HEK293 (cell line): Measurements from ENCODE around the gene WNT7A.

Experiments
- CTCF ChIA-PET: fragments of 350-600 bp; formaldehyde crosslinking; extraction: SDS; loops from one replicate; lab custom pipeline; 2021; ENCODE audit warnings: antibody characterized with exemption; lab: Yijun Ruan, JAX
- POLR2A ChIA-PET: fragments of 300-600 bp; formaldehyde crosslinking; extraction: SDS; loops from one replicate; lab custom pipeline; 2020; ENCODE audit warnings: antibody characterized with exemption, inconsistent platforms; lab: Yijun Ruan, JAX
- H3K27ac ChIP-seq: fragments of 200-500 bp; sonication (Bioruptor generic); 2 replicates; pipeline ENCODE4 v1.5.1; 2014; ENCODE audit warnings: low read depth, low read length, control low read depth, inconsistent platforms; ENCODE audit errors: extremely low read depth
- H3K36me3 ChIP-seq, 2 experiments: fragments of 200-500 bp in 1 of 2; sonication (Bioruptor generic) in 1 of 2; 1 replicate in 1 of 2; 2 replicates in 1 of 2; pipeline ENCODE4 v1.5.1; 2014 to 2017; ENCODE audit warnings: inconsistent platforms in 2 of 2, low read length in 2 of 2; ENCODE audit not compliant: control insufficient read depth in 2 of 2, insufficient read depth in 1 of 2
- H3K4me1 ChIP-seq: fragments of 200-500 bp; sonication (Bioruptor generic); 2 replicates; pipeline ENCODE4 v1.5.1; 2014; ENCODE audit warnings: mild to moderate bottlenecking, low read length, inconsistent platforms; ENCODE audit not compliant: control insufficient read depth, insufficient read depth
- H3K4me3 ChIP-seq: 2 replicates; pipeline ENCODE4 v1.5.1; 2011; ENCODE audit warnings: low read depth, mild to moderate bottlenecking, control low read depth, low read length, moderate library complexity
- H3K9me3 ChIP-seq: fragments of 200-500 bp; sonication (Bioruptor generic); 2 replicates; pipeline ENCODE4 v1.5.1; 2014; ENCODE audit warnings: low read depth, low read length, inconsistent platforms; ENCODE audit not compliant: control insufficient read depth, insufficient read depth
- BCL11B ChIP-seq: fragments of 450-650 bp; formaldehyde crosslinking; IDR thresholded peaks from 2 replicates; pipeline ENCODE4 v1.5.1; 2016; ENCODE audit warnings: low read depth, missing biosample characterization, missing genetic modification characterization
- FEZF1 ChIP-seq: fragments of 450-650 bp; formaldehyde crosslinking; IDR thresholded peaks from 2 replicates; pipeline ENCODE4 v1.5.1; 2016; ENCODE audit warnings: missing biosample characterization, missing genetic modification characterization
- GLIS2 ChIP-seq: fragments of 450-650 bp; formaldehyde crosslinking; IDR thresholded peaks from 2 replicates; pipeline ENCODE4 v1.5.1; 2016; ENCODE audit warnings: missing biosample characterization, missing genetic modification characterization
- KLF7 ChIP-seq: fragments of 450-650 bp; formaldehyde crosslinking; IDR thresholded peaks from 2 replicates; pipeline ENCODE4 v1.5.1; 2016; ENCODE audit warnings: missing biosample characterization, missing genetic modification characterization, borderline replicate concordance
- ZNF114 ChIP-seq: fragments of 450-650 bp; formaldehyde crosslinking; IDR thresholded peaks from 2 replicates; pipeline ENCODE4 v1.5.0; 2017; ENCODE audit warnings: missing biosample characterization, missing genetic modification characterization
- ZNF133 ChIP-seq: fragments of 450-650 bp; formaldehyde crosslinking; IDR thresholded peaks from 2 replicates; pipeline ENCODE4 v1.5.1; 2016; ENCODE audit warnings: missing biosample characterization, missing genetic modification characterization
- ZNF341 ChIP-seq: fragments of 450-650 bp; formaldehyde crosslinking; IDR thresholded peaks from 2 replicates; pipeline ENCODE4; 2016; ENCODE audit warnings: low read depth, missing biosample characterization, missing genetic modification characterization
- ZNF366 ChIP-seq: fragments of 450-650 bp; formaldehyde crosslinking; conservative IDR thresholded peaks from 2 replicates; pipeline ENCODE4 v1.5.1; 2016; ENCODE audit warnings: missing biosample characterization, missing genetic modification characterization
- ZNF394 ChIP-seq: fragments of 450-650 bp; formaldehyde crosslinking; IDR thresholded peaks from 2 replicates; pipeline ENCODE4 v1.5.1; 2016; ENCODE audit warnings: missing biosample characterization, missing genetic modification characterization, mild to moderate bottlenecking, moderate library complexity, borderline replicate concordance
- ZNF514 ChIP-seq: fragments of 450-650 bp; formaldehyde crosslinking; IDR thresholded peaks from 2 replicates; pipeline ENCODE4 v1.5.1; 2016; ENCODE audit warnings: missing biosample characterization, missing genetic modification characterization
- ZNF600 ChIP-seq: fragments of 450-650 bp; formaldehyde crosslinking; IDR thresholded peaks from 2 replicates; pipeline ENCODE4 v1.5.1; 2016; ENCODE audit warnings: missing biosample characterization, missing genetic modification characterization
- ZNF626 ChIP-seq: fragments of 450-650 bp; sonication (Bioruptor Pico); formaldehyde crosslinking; IDR thresholded peaks from 2 replicates; pipeline ENCODE4 v1.5.1; 2018; ENCODE audit warnings: missing biosample characterization, missing genetic modification characterization, inconsistent platforms
- ZNF747 ChIP-seq: fragments of 450-650 bp; formaldehyde crosslinking; IDR thresholded peaks from 2 replicates; pipeline ENCODE4 v1.5.1; 2016; ENCODE audit warnings: missing biosample characterization, missing genetic modification characterization
- ZNF791 ChIP-seq: fragments of 450-650 bp; formaldehyde crosslinking; IDR thresholded peaks from 2 replicates; pipeline ENCODE4 v1.5.1; 2016; ENCODE audit warnings: missing biosample characterization, missing genetic modification characterization
- TF ChIP-seq, protein P1 (sequence below): fragments of 450-650 bp; formaldehyde crosslinking; IDR thresholded peaks from 2 replicates; pipeline ENCODE4 v1.5.1; 2016; ENCODE audit warnings: missing biosample characterization, missing genetic modification characterization
- TF ChIP-seq, protein P2 (sequence below): fragments of 450-650 bp; formaldehyde crosslinking; IDR thresholded peaks from 2 replicates; pipeline ENCODE4 v1.5.1; 2016; ENCODE audit warnings: missing biosample characterization, missing genetic modification characterization
- TF ChIP-seq, protein P3 (sequence below): fragments of 450-650 bp; formaldehyde crosslinking; IDR thresholded peaks from 2 replicates; pipeline ENCODE4 v1.5.1; 2016; ENCODE audit warnings: missing biosample characterization, missing genetic modification characterization, low read depth
- TF ChIP-seq, protein P4 (sequence below): fragments of 450-650 bp; IDR thresholded peaks from 2 replicates; pipeline ENCODE4 v1.5.1; 2018; ENCODE audit warnings: missing biosample characterization, missing genetic modification characterization
- TF ChIP-seq, protein P5 (sequence below): fragments of 450-650 bp; formaldehyde crosslinking; optimal IDR thresholded peaks from 2 replicates; pipeline ENCODE3; 2016; ENCODE audit warnings: missing biosample characterization, mild to moderate bottlenecking, missing genetic modification characterization
- TF ChIP-seq, protein P6 (sequence below): fragments of 450-650 bp; formaldehyde crosslinking; IDR thresholded peaks from 2 replicates; pipeline ENCODE4 v1.5.1; 2016; ENCODE audit warnings: missing biosample characterization, missing genetic modification characterization
- TF ChIP-seq, protein P7 (sequence below): fragments of 450-650 bp; formaldehyde crosslinking; IDR thresholded peaks from 2 replicates; pipeline ENCODE4 v1.5.1; 2016; ENCODE audit warnings: missing biosample characterization, missing genetic modification characterization, borderline replicate concordance
- TF ChIP-seq, protein P8 (sequence below): fragments of 450-650 bp; formaldehyde crosslinking; IDR thresholded peaks from 2 replicates; pipeline ENCODE4 v1.5.1; 2017; ENCODE audit warnings: missing biosample characterization, missing genetic modification characterization

WNT7A gene

DNA sequence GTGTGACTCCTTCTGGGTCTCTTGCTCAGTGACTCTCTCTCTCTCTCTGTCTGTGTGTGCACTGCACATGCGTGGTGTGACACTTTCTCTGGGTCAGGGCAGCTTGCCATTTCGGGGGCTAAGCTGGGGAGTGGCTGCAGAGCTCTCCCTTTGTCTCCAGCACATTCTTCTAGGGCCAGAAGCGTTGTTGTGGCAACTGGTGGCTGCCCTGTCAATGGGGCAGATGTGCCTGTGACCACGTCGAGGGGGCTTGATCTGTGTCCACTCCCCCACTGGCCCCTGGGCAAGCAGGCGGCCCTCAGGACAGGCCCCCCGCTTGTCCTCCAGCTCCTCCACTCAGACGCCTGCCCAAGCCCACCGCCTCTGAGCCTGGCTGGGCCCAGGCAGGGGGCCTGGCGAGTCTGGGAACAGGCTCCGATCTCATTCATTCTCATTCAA, 67.8 kb downstream of the WNT7A start (continued):
- TF ChIP-seq, protein P1, sequence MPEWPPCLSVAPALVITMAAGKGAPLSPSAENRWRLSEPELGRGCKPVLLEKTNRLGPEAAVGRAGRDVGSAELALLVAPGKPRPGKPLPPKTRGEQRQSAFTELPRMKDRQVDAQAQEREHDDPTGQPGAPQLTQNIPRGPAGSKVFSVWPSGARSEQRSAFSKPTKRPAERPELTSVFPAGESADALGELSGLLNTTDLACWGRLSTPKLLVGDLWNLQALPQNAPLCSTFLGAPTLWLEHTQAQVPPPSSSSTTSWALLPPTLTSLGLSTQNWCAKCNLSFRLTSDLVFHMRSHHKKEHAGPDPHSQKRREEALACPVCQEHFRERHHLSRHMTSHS: no peak
- TF ChIP-seq ZNF394 (tag by site-specific recombination): no peak

DNA sequence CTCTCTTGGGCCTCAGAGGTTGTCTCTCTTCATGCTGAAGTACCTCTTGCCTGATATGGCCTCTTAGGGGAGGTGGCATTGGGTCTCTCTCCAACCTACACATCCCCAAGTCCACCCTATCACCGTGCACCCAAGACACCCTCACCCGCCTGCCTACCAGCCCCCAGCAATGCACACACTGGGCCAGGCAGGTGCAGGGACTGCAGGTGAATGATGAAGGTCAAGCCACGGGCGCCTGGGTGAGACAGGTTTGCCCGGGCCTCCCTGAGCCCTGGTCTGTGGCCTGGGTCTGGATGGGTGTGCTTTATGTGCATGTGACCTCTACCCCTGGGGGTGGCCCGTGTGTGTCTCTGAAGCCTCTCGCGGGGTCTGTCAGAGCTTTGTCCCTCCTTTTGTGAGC, 68.3 kb downstream of the WNT7A start:
- Histone ChIP-seq H3K4me1 (no peaks in the 10 kb centered on the region), H3K27ac (no peak overlapping the region), H3K4me3 (no peak overlapping the region), H3K9me3 (no peaks in the 10 kb centered on the region; the same call in 1 of the 2 replicates), H3K36me3 (no peaks in the 10 kb centered on the region)
- POLR2A ChIA-PET: no interaction called here
- CTCF ChIA-PET: no interaction called here
- TF ChIP-seq, protein P2, sequence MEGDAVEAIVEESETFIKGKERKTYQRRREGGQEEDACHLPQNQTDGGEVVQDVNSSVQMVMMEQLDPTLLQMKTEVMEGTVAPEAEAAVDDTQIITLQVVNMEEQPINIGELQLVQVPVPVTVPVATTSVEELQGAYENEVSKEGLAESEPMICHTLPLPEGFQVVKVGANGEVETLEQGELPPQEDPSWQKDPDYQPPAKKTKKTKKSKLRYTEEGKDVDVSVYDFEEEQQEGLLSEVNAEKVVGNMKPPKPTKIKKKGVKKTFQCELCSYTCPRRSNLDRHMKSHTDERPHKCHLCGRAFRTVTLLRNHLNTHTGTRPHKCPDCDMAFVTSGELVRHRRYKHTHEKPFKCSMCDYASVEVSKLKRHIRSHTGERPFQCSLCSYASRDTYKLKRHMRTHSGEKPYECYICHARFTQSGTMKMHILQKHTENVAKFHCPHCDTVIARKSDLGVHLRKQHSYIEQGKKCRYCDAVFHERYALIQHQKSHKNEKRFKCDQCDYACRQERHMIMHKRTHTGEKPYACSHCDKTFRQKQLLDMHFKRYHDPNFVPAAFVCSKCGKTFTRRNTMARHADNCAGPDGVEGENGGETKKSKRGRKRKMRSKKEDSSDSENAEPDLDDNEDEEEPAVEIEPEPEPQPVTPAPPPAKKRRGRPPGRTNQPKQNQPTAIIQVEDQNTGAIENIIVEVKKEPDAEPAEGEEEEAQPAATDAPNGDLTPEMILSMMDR (tag by site-specific recombination): no peak
- no peak for TF ChIP-seq GLIS2 (tag by site-specific recombination)
- no peak for TF ChIP-seq BCL11B (tag by site-specific recombination)
- no peak for TF ChIP-seq ZNF791 (tag by site-specific recombination)
- TF ChIP-seq ZNF133 (tag by site-specific recombination): no peak
- no peak for TF ChIP-seq ZNF114 (tag by site-specific recombination)

DNA sequence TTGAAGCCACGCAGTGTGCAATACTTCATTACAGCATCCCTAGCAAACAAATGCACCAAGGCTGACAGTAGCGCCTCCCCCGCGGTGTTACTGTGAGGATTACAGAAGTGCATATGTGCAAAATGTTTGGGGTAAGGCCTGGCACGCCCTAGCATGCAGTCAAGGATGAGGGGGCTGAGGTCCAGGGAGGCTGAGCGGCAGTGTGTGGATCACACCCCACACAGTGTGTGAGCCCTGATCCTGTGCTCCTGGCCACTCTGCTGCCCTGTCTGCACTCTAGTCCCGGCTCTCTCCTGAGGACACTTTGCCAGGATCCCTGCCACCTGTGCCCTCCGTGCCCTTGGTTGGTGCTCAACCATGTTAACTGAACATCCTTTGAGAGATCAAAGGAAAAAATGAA, 71.3 kb downstream of the WNT7A start:
- ChIA-PET POLR2A (no interaction called here), CTCF (no interaction called here)
- H3K4me1 ChIP-seq: no peaks in the 10 kb centered on the region
- no peaks in the 10 kb centered on the region for H3K9me3 ChIP-seq
- H3K4me3 ChIP-seq: no peak overlapping the region
- H3K36me3 ChIP-seq: no peaks in the 10 kb centered on the region
- no peak overlapping the region for H3K27ac ChIP-seq
- no peak for TF ChIP-seq KLF7 (tag by site-specific recombination)
- no peak for TF ChIP-seq ZNF341
- no peak for TF ChIP-seq ZNF514
- TF ChIP-seq, protein P3, sequence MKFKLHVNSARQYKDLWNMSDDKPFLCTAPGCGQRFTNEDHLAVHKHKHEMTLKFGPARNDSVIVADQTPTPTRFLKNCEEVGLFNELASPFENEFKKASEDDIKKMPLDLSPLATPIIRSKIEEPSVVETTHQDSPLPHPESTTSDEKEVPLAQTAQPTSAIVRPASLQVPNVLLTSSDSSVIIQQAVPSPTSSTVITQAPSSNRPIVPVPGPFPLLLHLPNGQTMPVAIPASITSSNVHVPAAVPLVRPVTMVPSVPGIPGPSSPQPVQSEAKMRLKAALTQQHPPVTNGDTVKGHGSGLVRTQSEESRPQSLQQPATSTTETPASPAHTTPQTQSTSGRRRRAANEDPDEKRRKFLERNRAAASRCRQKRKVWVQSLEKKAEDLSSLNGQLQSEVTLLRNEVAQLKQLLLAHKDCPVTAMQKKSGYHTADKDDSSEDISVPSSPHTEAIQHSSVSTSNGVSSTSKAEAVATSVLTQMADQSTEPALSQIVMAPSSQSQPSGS (tag by site-specific recombination): no peak
- no peak for TF ChIP-seq ZNF366
- TF ChIP-seq, protein P4, sequence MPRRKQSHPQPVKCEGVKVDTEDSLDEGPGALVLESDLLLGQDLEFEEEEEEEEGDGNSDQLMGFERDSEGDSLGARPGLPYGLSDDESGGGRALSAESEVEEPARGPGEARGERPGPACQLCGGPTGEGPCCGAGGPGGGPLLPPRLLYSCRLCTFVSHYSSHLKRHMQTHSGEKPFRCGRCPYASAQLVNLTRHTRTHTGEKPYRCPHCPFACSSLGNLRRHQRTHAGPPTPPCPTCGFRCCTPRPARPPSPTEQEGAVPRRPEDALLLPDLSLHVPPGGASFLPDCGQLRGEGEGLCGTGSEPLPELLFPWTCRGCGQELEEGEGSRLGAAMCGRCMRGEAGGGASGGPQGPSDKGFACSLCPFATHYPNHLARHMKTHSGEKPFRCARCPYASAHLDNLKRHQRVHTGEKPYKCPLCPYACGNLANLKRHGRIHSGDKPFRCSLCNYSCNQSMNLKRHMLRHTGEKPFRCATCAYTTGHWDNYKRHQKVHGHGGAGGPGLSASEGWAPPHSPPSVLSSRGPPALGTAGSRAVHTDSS (tag by site-specific recombination): no peak
- no peak for TF ChIP-seq ZNF600 (tag by site-specific recombination)
- TF ChIP-seq, protein P5, sequence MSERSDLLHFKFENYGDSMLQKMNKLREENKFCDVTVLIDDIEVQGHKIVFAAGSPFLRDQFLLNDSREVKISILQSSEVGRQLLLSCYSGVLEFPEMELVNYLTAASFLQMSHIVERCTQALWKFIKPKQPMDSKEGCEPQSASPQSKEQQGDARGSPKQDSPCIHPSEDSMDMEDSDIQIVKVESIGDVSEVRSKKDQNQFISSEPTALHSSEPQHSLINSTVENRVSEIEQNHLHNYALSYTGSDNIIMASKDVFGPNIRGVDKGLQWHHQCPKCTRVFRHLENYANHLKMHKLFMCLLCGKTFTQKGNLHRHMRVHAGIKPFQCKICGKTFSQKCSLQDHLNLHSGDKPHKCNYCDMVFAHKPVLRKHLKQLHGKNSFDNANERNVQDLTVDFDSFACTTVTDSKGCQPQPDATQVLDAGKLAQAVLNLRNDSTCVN (tag by site-specific recombination): no peak
- TF ChIP-seq ZNF747 (tag by site-specific recombination): no peak
- TF ChIP-seq, protein P6, sequence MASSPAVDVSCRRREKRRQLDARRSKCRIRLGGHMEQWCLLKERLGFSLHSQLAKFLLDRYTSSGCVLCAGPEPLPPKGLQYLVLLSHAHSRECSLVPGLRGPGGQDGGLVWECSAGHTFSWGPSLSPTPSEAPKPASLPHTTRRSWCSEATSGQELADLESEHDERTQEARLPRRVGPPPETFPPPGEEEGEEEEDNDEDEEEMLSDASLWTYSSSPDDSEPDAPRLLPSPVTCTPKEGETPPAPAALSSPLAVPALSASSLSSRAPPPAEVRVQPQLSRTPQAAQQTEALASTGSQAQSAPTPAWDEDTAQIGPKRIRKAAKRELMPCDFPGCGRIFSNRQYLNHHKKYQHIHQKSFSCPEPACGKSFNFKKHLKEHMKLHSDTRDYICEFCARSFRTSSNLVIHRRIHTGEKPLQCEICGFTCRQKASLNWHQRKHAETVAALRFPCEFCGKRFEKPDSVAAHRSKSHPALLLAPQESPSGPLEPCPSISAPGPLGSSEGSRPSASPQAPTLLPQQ (tag by site-specific recombination): no peak
- TF ChIP-seq, protein P7, sequence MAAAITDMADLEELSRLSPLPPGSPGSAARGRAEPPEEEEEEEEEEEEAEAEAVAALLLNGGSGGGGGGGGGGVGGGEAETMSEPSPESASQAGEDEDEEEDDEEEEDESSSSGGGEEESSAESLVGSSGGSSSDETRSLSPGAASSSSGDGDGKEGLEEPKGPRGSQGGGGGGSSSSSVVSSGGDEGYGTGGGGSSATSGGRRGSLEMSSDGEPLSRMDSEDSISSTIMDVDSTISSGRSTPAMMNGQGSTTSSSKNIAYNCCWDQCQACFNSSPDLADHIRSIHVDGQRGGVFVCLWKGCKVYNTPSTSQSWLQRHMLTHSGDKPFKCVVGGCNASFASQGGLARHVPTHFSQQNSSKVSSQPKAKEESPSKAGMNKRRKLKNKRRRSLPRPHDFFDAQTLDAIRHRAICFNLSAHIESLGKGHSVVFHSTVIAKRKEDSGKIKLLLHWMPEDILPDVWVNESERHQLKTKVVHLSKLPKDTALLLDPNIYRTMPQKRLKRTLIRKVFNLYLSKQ: no peak
- TF ChIP-seq, protein P8, sequence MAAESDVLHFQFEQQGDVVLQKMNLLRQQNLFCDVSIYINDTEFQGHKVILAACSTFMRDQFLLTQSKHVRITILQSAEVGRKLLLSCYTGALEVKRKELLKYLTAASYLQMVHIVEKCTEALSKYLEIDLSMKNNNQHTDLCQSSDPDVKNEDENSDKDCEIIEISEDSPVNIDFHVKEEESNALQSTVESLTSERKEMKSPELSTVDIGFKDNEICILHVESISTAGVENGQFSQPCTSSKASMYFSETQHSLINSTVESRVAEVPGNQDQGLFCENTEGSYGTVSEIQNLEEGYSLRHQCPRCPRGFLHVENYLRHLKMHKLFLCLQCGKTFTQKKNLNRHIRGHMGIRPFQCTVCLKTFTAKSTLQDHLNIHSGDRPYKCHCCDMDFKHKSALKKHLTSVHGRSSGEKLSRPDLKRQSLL (tag by site-specific recombination): no peak
- no peak for TF ChIP-seq FEZF1 (tag by site-specific recombination)
- TF ChIP-seq ZNF626 (tag by site-specific recombination): no peak
- no peak for TF ChIP-seq GLIS2 (tag by site-specific recombination)
